A549 (cell line): ENCODE measurements around the gene PDE4D. TPM values are rescaled to one million over a fixed set of nuclear protein-coding genes. Genes with fewer than 3 reads are reported as not detected.

Source experiments
- ATAC-seq, 2 experiments: fragments of 200-7000 bp in 1 of 2; fragments of >200 bp in 1 of 2; cut with Nextera tagmentation in 1 of 2; cut with Tn5 transposase in 1 of 2; 3 replicates each; pipeline versions ENCODE4 v1.8.0 to v1.9.1; 2018 to 2020; ENCODE audit warnings: mild to moderate bottlenecking in 1 of 2, moderate library complexity in 1 of 2
- CTCF ChIA-PET: fragments of 300-600 bp; sonication (Branson Sonifier 250); formaldehyde crosslinking; extraction: SDS; loops from one replicate; lab custom pipeline; 2021; ENCODE audit warnings: antibody characterized with exemption, inconsistent platforms; lab: Yijun Ruan, JAX
- POLR2A ChIA-PET: fragments of 350-600 bp; formaldehyde crosslinking; extraction: SDS; loops from one replicate; lab custom pipeline; 2021; ENCODE audit warnings: antibody characterized with exemption, inconsistent platforms; lab: Yijun Ruan, JAX
- DNase-seq, 2 experiments: peaks; one replicate each; pipeline versions ENCODE4 v3.0.0 to v3.0.0-alpha.2; 2011 to 2016; ENCODE audit warnings: low read depth in 1 of 2, low spot score in 1 of 2
- FAIRE-seq: peaks from 2 replicates; lab custom pipeline; 2011; peaks lifted over from hg19 to GRCh38; lab: Jason Lieb, UNC
- H3K27ac ChIP-seq, 2 experiments: fragments of >200 bp; sonication (Bioruptor Twin); formaldehyde crosslinking; 3 replicates each; pipeline ENCODE4 v1.5.1; 2016 to 2017
- H3K4me1 ChIP-seq: fragments of >200 bp; sonication (Bioruptor Twin); formaldehyde crosslinking; 3 replicates; pipeline ENCODE4 v1.6.1; 2016
- H3K4me2 ChIP-seq: fragments of >200 bp; sonication (Bioruptor Twin); formaldehyde crosslinking; 3 replicates; pipeline ENCODE4 v1.6.1; 2016
- H3K4me3 ChIP-seq: fragments of >200 bp; sonication (Bioruptor Twin); formaldehyde crosslinking; 3 replicates; pipeline ENCODE4 v1.5.1; 2016
- H3K9me3 ChIP-seq: fragments of >200 bp; sonication (Bioruptor Twin); formaldehyde crosslinking; 3 replicates; pipeline ENCODE4 v1.6.1; 2016
- CBX2 ChIP-seq: fragments of 200-600 bp; sonication (generic); IDR thresholded peaks from 2 replicates; pipeline ENCODE4 v1.6.1; 2016; ENCODE audit warnings: low read depth, mild to moderate bottlenecking, borderline replicate concordance
- CBX8 ChIP-seq: fragments of 200-600 bp; sonication (generic); IDR thresholded peaks from 2 replicates; pipeline ENCODE4 v1.6.1; 2016
- CEBPB ChIP-seq, 2 experiments: fragments of >200 bp in 1 of 2; sonication (Bioruptor Twin) in 1 of 2; formaldehyde crosslinking in 1 of 2; IDR thresholded peaks; 2 replicates each; pipeline ENCODE4 v1.6.1; 2012 to 2016
- EP300 ChIP-seq, 2 experiments: fragments of >200 bp; sonication (Bioruptor Twin); formaldehyde crosslinking; IDR thresholded peaks; 2 replicates in 1 of 2; 3 replicates in 1 of 2; pipeline ENCODE4 v1.6.1; 2016 to 2017
- GATA3 ChIP-seq: IDR thresholded peaks from 2 replicates; pipeline ENCODE4 v1.6.1; 2012; ENCODE audit warnings: borderline replicate concordance
- JUN ChIP-seq, 2 experiments: fragments of >200 bp; sonication (Bioruptor Twin); formaldehyde crosslinking; IDR thresholded peaks; 2 replicates in 1 of 2; 3 replicates in 1 of 2; pipeline ENCODE4 v1.6.1; 2016 to 2017
- JUNB ChIP-seq: fragments of >200 bp; sonication (Bioruptor Twin); formaldehyde crosslinking; IDR thresholded peaks from 2 replicates; pipeline ENCODE4 v1.6.1; 2016
- KDM5A ChIP-seq: fragments of 200-600 bp; sonication (generic); IDR thresholded peaks from 2 replicates; pipeline ENCODE4 v1.6.1; 2016; ENCODE audit warnings: antibody characterized with exemption, mild to moderate bottlenecking
- MYC ChIP-seq: IDR thresholded peaks from 2 replicates; pipeline ENCODE4 v1.6.1; 2012; ENCODE audit warnings: mild to moderate bottlenecking, inconsistent platforms, low read length, improper control_type of control experiment, borderline replicate concordance
- NFE2L2 ChIP-seq: fragments of 150-350 bp; conservative IDR thresholded peaks from 2 replicates; pipeline ENCODE4 v1.6.1; 2014; ENCODE audit warnings: low read length
- PHF8 ChIP-seq: fragments of 200-600 bp; sonication (generic); IDR thresholded peaks from 2 replicates; pipeline ENCODE4 v1.6.1; 2016; ENCODE audit warnings: low read depth, mild to moderate bottlenecking, antibody characterized with exemption, moderate library complexity, borderline replicate concordance
- RARB ChIP-seq: fragments of 250-450 bp; sonication (Bioruptor Pico); IDR thresholded peaks from 2 replicates; pipeline ENCODE4 v1.8.0; 2021; ENCODE audit warnings: mild to moderate bottlenecking, moderate library complexity
- REST ChIP-seq: fragments of 200-600 bp; sonication (generic); IDR thresholded peaks from 2 replicates; pipeline ENCODE4 v1.6.1; 2016; ENCODE audit warnings: antibody characterized with exemption, mild to moderate bottlenecking, moderate library complexity
- SMC3 ChIP-seq: fragments of >200 bp; sonication (Bioruptor Twin); formaldehyde crosslinking; IDR thresholded peaks from 3 replicates; pipeline ENCODE4 v1.6.1; 2018; ENCODE audit warnings: inconsistent platforms
- TP53 ChIP-seq: fragments of 250-450 bp; sonication (Bioruptor Pico); IDR thresholded peaks from 2 replicates; pipeline ENCODE4 v1.5.0; 2021; ENCODE audit warnings: mild to moderate bottlenecking, moderate library complexity
- ZC3H11A ChIP-seq: fragments of 450-650 bp; IDR thresholded peaks from 2 replicates; pipeline ENCODE4 v1.6.1; 2014; ENCODE audit warnings: antibody characterized with exemption, mild to moderate bottlenecking
- ZNF302 ChIP-seq: fragments of 250-450 bp; sonication (Bioruptor Pico); IDR thresholded peaks from 2 replicates; pipeline ENCODE4 v1.9.0; 2021; ENCODE audit warnings: inconsistent platforms, mild to moderate bottlenecking, moderate library complexity
- ZSCAN20 ChIP-seq: fragments of 250-450 bp; sonication (Bioruptor Pico); IDR thresholded peaks from 2 replicates; pipeline ENCODE4 v1.8.0; 2022; ENCODE audit warnings: mild to moderate bottlenecking, moderate library complexity
- WGBS: methylation state at CpG from one replicate; pipeline ENCODE4 v1.1.6; 2017; ENCODE audit errors: missing lambda C conversion rate; 5-methylcytosine and 5-hydroxymethylcytosine counted together
- polyA plus RNA-seq, 4 experiments: library from polyadenylated mRNA; depleted of rRNA in 3 of 4; stranded (reverse); fragments of >200 nt; fragmentation: RNase III in 1 of 4; extraction: RNeasy Plus Mini Kit Qiagen cat#74134 plus additional on column Dnase treatment in 1 of 4; gene quantifications; 2 replicates in 3 of 4; 3 replicates in 1 of 4; pipeline ENCODE4 v1.2.3, GENCODE V29; 2011 to 2017

The PDE4D gene
- polyA plus RNA-seq, 2 of the 4 experiments (the other 2 are of a cell fraction) = 74.0 to 213 TPM

GRCh38 chr5:59268756-59269415 lies 624.6 kb downstream of the PDE4D start:
- POLR2A ChIA-PET = no interaction called here
- ATAC-seq (no peak), FAIRE-seq (peak; percentile 63), DNase-seq (no peak)
- CTCF ChIA-PET = interaction anchor here (0.9 to 2.8 kb wide), 5 partner anchors 9 to 89 kb away, joined by 3 to 11 read pairs (median 3); no protein-coding TSS in a partner anchor
- Histone ChIP-seq H3K9me3 (no peaks in the 10 kb centered on the region), H3K4me1 (peaks cover 81% of the 10 kb centered on the region), H3K27ac (peak overlapping the region; percentile 21 to 66; a peak in 4 of 6 replicates), H3K4me2 (peak overlapping the region; percentile 92), H3K4me3 (0 out of 3 replicates have a peak overlapping the region, but pooled peaks have one; percentile 4)
- no peak for TF ChIP-seq REST
- no peak for TF ChIP-seq TP53
- WGBS = 79% methylated on average over 4 of the region's 4 CpGs

- TF ChIP-seq ZNF302 (CRISPR knock-in tag) (no peak), KDM5A (no peak), EP300 (IDR thresholded peaks at IDR 0.05) (no peak), RARB (no peak), PHF8 (no peak), CBX2 (no peak), CBX8 (no peak), JUNB (no peak), ZSCAN20 (no peak), ZC3H11A (no peak)
- 69% methylated on average over 1 of the region's 1 CpG for WGBS
- ATAC-seq (peak in 1 of 2 experiments; percentile 41; a peak in 2 of 6 replicates), FAIRE-seq (peak; percentile 46), DNase-seq (no peak)
- peak overlapping the region; percentile 80 to 82 for H3K27ac ChIP-seq
- peak overlapping the region; percentile 14; the same call in 1 of the 3 replicates for H3K4me3 ChIP-seq
- peak overlapping the region; percentile 92 for H3K4me2 ChIP-seq
- CTCF ChIA-PET = interaction anchor here (1.3 to 2.9 kb wide), 4 partner anchors 9 to 114 kb away, joined by 3 to 15 read pairs (median 10); no protein-coding TSS in a partner anchor
- POLR2A ChIA-PET = interaction anchor here (1.0 kb wide), 1 partner anchor 13 kb away, joined by 3 read pairs; no protein-coding TSS in a partner anchor
- peaks cover 99% of the 10 kb centered on the region for H3K4me1 ChIP-seq
- H3K9me3 ChIP-seq = no peaks in the 10 kb centered on the region
Observed at GRCh38 chr5:59267033-59267432, 626.5 kb downstream of the PDE4D start.

DNA sequence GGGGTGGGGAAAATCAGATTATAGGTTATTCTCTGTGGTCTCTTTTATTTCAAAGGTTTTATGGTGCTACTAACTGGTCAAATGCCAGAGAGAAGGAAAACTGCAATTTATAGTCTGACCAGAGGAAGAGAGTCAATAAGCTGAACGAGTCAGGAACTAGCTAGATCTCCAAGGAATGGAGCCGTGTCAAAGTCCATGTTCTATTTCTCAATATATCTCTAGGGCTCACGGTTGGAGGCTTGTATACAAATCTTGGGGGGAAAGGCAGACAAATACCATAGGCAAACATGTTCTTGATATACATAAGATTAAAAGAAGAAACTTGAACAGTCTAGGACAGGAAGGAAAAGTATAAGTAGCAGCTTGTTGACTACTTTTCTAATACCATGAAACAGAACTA lies 627.1 kb downstream of the PDE4D start:
- ChIA-PET POLR2A (interaction anchor here (0.7 to 1.0 kb wide), 2 partner anchors 13 to 416 kb away, joined by 3 read pairs; no protein-coding TSS in a partner anchor), CTCF (interaction anchor here (0.5 to 2.9 kb wide), 5 partner anchors 10 to 114 kb away, joined by 3 to 15 read pairs (median 4); no protein-coding TSS in a partner anchor)
- H3K4me2 ChIP-seq = peak overlapping the region; percentile 92
- ATAC-seq (peak; percentile 51 to 66; a peak in 4 of 6 replicates), DNase-seq (peak in 1 of 2 experiments; percentile 72), FAIRE-seq (peak; percentile 80)
- peaks cover 100% of the 10 kb centered on the region for H3K4me1 ChIP-seq
- no peak for TF ChIP-seq MYC
- peak in 1 of 2 experiments; percentile 22; a peak in 1 of 5 replicates for TF ChIP-seq JUN (IDR thresholded peaks at IDR 0.05)
- peak; percentile 22 to 76; a peak in 3 of 4 replicates for TF ChIP-seq CEBPB (IDR thresholded peaks at IDR 0.05)
- TF ChIP-seq NFE2L2 = no peak
- TF ChIP-seq GATA3 = peak; percentile 54; the same call in 1 of the 2 replicates
- TF ChIP-seq EP300 (IDR thresholded peaks at IDR 0.05) = peak in 1 of 2 experiments; percentile 26; a peak in 1 of 5 replicates
- TF ChIP-seq SMC3 = 0 out of 3 replicates have a peak, but pooled peaks have one; percentile 15
- H3K4me3 ChIP-seq = peak overlapping the region; percentile 14; the same call in 1 of the 3 replicates
- H3K27ac ChIP-seq = peak overlapping the region; percentile 80 to 82
- WGBS = 4% methylated on average over 3 of the region's 3 CpGs
- no peaks in the 10 kb centered on the region for H3K9me3 ChIP-seq
